HG03045 (cell line): Measurements from ENCODE around the gene CADPS2.

Experiments used
- ATAC-seq: cut with Tn5 transposase; IDR thresholded peaks from one replicate; pipeline ENCODE4 v1.9.1; 2021; ENCODE audit warnings: mild to moderate bottlenecking, moderate library complexity; ENCODE audit not compliant: unreplicated experiment

The CADPS2 gene

DNA sequence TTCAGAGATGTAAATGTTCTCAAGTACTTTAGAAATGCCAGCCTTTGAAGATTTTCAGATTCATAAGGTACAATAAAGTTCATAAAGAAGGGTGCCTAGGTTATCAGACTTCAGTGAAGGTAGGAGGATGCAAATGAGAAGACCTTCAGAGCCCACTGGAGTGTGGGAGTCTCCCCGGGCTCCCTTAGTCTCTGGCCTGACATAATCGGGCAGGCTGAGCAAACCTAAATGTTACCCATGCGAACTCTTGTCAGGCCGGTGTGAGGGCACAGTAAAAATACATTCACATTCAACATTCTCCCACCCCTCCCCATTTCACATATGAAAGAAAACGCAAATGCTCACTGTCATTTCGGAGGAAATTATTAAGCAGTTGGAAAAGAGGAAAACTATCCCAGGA is 479.1 kb downstream of the CADPS2 start:
- no peak for ATAC-seq

DNA sequence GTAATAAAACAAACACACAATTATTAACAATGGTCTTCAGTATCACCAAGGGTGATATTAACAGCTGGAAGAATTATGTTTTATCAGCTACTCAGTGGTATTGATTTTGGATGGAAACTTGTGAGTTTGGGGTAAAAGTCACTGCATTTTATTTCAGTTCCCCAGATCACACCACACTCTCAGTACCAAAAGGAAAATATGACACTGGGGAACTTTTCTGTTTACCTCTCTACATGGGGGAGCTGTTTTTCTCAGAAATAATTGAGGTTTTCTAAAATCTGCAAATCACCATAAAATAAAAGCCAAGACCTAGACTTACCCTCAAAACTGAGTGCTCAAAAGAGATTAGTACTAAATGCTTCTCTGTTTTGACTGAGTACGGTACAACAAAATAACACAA is 483.1 kb downstream of the CADPS2 start:
- no peak for ATAC-seq

DNA sequence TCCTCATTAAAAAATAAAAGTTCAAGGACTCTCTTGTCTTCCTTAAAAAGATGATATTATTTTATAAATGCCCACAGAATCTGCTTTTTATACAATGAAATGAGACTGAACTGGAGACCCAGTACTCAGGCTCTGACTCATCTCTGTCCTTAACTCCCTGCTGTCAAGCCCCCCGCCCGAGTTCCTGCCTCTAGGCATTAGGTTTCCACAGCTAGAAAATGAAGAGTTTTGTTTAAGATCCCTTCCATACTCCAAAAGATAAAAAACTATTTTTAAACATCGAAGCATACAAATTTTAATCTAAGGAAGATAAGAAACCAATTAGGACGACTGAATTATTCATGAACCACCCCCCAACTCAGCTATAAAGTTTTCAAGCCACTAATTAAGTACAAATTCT is 484.0 kb downstream of the CADPS2 start:
- ATAC-seq: no peak

DNA sequence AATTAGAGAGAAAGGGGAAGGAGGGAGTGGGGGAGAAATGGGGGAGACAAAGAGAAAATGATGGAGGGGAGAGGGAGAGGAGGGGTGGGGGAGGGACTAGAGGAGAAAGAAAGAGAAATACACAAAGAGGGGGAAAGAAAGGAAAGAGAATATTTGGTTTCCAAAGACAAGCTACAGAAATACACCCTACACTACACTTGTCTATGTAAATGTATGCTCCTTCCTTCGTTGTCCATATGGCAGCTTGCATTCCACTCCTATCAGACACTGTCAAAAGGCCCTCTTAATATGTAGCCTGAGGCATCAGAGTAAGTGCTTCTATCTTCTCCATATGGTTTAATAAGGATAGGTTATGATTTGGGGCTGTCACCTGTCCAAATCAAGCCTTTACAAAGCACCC is 488.9 kb downstream of the CADPS2 start:
- ATAC-seq: no peak

DNA sequence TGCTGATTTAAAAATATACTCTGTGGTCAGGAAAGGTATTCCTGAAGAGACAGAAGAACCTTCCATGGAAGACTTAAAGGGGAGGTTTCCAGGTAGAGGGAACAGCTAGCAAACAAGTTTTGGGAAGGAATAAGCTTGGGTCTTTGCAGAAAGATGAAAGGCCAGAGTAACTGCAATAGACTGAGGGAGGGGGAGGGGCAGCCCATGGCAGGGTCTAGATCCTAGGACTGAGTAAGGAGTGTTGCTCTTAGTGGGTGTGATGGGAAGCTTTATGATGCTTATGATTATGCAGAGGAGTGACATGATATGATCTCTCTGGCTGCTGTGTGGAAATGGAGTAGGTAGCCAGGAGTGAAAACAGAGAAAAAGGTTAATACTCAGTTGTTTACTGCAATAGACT is 491.7 kb downstream of the CADPS2 start:
- no peak for ATAC-seq

DNA sequence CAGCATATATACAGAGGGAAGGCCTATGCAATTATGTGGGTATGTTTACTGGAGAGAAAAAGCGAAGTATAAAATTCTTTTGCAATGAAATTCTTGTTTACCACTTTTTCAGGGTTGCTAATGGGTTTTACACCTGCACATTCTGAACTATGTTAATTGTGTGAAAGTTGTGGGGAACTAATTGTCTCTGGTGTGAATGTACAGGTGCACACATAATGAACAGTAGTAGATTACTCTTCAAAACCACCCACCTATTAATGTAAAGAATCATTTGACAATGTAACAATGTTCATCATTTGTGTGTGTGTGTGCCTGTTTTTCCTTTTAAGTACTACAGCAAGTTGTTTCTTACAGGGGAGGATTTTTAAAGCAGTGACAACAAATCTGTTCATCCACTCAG is 501.7 kb downstream of the CADPS2 start:
- ATAC-seq: no peak

DNA sequence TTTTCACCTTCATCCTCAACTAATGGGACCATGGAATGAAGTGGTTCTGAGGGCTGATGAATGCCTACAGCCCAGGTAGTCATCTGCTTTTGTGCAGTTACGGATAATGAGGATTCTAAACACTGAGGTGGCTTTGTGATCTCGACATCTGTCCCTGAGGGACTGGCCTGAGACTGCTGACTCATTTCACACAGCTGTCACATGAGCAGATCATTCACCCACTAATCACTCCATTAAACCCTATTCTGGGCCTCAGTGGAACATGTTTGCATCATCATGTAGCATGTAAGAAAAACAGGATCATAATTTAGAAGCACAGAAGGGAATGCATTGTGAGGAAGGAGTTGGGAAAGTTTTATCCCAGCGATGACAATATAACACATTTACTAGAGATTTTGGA is 502.3 kb downstream of the CADPS2 start:
- ATAC-seq: peak; percentile 67

DNA sequence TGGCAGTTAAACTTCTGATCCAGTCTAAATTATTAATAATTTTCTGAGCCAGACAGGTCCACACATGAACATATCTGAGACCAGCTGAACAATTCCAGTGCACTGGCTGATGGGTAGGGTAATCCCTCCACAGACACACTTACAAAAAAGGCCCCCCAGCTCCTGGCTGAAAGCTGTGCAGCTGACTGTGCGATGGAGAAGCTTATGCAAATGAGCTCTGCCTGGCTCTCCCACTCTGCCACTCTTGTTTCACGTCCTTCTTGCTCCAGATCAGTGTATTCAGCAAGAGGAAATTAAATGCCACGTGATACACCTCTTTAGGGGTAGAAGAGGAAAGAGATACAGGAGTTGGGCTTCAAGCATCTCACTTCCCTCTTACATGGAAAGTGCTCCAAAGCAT is 505.3 kb downstream of the CADPS2 start:
- ATAC-seq: no peak

DNA sequence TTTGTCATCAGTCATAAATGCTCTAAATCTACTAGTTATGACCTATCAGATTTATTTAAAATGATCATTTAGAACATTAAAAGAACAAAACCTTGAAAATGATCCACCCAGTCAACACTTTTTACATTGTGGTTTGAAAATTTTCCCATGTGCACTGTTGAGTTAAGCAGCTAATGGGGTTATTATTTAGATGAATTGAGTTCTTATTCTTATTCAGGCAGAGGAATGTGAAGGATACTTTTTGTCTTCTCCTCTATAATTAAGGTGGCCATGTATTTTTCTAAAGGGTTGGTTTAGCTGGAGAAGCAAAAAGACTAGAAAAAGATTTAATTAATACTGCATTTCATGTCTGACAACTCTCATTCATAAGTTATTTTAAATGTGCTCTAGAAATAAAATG is 506.8 kb downstream of the CADPS2 start:
- ATAC-seq: no peak

DNA sequence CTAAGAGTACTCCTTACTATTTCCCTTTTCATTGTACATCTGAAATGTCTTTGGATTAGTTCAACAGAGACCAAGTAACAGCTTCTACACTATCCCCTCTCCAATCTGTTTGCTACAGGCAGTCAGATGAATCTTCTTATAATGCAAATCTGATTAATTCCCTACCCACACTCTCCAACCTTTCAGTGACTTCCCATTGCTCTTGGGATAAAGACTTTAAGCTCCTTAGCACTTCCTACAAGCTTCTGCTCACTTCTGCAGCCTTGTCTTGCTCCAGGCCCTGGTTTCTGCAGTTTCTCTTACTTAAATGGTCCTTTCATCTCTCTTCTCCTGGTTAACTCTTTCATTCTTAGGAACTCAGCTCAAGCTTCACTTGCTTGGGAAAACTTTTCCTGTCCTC is 516.5 kb downstream of the CADPS2 start:
- ATAC-seq: no peak

DNA sequence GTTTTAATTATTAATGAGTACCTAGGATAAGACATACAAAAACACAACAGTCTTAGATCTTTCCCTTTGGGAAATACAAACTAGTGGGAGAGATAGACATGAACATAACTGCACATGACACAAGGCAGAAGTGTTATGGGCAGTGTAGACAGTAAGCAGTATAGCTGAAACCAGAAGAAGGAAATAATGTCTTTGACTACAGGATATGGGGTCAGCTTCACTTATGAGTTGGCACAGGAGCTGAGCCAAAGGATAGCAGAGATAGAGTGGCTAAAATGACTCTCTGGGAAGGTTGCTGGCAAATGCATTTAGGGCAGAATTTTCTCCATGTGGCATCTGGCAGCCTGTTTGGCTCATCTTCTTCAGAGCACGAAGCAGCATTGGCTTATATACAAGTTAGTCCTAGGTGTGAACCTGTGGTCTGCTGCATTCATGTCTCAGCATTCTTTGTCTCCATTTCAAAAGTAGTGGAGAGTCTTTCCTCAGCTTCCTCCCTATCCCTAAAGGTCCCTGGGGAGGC is 521.4 kb downstream of the CADPS2 start:
- no peak for ATAC-seq

DNA sequence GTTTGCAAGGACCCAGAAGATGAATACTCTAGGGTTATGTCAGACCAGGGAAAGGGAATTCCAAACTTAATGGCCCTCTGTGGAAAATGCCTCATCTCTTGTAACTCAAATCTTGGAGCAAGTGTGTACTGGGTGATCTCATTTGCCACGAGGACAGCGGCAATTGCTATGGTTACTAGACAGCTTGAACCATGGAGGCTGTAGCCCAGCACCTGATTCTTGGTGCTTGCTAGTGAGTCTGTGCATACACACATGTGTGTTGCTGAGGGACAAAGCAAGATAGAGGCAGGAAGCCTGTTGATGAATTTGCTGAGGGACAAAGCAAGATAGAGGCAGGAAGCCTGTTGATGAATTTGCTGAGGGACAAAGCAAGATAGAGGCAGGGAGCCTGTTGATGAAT is 523.1 kb downstream of the CADPS2 start:
- no peak for ATAC-seq

DNA sequence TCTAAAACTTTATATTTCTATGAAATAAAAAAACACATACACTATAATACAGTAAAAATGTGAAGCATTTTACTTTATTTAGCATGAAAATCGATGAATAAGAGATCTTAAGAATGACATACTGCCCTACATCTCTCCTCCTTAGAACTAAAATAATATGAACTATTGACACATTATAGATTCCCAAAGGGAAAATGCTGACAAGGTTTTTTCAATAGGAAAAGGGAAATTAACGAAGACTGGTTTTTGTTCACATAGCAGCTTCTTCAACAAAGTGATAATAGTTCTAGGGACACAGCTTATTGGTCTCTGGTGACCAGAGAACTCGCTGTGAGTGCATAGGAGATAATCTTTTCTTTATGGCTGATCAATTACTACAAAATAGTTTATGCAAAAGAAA is 523.8 kb downstream of the CADPS2 start:
- ATAC-seq: no peak

DNA sequence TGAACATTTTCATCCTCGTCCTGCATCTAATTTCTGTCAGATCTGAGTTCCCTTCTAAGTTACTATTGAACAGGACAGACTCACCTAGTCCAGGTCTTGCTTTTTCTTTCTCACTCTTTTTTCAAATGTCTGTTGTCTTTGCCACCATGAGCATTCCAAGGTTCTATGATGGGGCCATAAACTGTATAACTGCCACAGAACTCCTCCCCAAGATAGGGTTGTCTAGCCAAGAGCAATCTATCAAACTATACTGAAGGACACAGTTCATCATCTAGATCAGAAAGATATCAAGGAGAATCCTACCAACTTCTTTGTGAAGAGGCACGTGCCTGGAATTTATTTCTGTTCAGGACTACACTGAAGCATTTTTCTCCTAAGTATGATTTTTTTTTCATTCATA is 531.6 kb downstream of the CADPS2 start:
- no peak for ATAC-seq

DNA sequence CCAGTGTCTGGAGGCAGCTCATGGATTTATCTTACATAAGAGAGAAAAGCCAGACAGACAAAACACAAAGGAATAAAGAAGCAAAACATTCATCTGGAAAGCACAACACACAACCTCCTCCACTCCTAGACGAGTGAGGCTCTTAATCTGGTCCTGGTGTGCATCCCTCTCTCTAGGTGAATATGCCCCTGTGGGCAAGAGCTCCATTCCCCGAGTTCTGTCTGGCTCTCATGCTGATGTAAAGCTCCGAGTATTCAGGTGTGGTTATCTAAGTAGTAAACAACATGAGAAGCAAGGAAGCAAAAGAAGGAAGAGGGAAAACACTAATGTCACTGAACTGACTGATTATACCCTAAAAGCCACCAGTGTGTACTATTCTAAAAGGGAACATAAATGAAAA is 533.8 kb downstream of the CADPS2 start:
- no peak for ATAC-seq

DNA sequence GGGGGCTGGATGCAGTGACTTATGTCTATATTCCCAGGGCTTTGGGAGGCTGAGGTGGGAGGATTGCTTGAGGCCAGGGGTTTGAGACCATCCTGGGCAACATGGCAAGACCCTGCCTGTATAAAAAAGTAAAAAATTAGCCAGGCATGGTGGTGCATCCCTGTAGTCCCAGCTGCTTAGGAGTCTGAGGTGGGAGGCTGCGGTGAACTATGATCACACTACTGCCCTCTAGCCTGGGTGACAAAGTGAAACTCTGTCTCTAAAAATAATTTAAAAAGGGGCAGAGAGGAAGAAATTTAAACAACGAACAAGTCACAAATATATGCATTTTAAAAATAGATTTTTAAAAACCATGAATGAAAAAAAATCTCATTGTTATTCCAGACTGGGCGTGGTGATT is 535.6 kb downstream of the CADPS2 start:
- no peak for ATAC-seq

DNA sequence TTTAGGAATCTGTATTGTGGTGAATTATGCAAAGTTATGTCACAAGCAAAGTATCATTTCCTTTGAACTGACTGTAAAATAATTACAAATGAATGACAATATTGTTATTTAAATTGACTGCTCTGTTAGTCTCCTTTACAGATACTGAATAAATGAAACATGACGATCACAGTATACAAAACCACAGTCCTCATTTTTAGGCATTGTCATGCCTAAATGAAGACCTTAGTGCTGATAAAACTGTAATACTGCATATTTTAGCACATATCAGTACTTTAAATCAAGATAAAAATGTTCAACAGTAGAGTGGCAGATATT is 542.0 kb downstream of the CADPS2 start:
- ATAC-seq: no peak

DNA sequence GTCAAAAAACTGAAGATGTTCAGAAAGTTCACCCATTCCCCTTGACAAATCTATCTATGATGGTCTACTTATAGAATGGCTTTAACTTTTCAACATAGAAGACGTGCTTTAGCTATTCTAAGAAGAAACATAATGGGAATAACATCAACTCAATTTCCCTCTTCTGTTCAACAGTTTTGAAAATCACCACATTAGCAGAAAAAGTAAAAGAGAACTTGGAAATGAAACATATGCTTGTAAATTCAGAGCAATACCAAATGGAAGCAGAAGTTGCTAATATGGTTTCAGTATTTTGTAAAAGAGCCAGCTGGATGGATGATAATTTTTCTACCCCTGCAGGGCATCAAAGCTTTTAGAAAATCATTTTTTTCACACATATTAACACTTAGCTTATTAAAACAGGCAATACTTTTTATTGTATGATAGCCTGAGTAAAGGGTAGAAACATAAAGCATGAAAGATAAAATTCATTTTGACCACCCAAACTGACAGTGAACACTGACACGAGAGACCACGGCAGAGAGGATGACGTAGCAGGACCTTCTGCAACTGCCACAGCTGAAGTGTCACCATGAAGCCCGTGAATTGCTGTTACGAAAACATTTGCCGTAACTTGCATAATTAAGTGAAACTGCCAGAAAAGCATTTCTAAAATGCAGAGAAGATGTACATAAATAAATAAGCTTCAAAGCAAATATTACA is 542.5 kb downstream of the CADPS2 start:
- no peak for ATAC-seq

DNA sequence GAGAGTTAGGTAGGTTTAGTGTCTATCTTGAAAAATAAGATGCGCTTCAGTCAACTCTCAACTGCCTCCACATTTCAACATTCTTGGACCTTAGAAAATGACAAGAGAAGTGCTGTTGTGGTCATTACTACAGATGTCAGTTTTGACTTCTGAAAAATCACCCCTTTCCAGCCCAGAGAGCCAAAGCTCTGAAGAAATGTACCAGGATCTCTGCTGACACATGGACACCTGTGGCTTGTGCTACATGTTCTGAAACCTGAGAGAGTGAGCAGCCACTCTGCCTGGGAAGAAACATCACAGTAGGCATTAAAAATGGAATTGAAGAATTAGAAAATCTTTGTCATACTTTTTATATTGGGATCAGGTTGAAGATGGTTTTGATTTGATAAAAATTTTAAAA is 545.8 kb downstream of the CADPS2 start:
- ATAC-seq: no peak

DNA sequence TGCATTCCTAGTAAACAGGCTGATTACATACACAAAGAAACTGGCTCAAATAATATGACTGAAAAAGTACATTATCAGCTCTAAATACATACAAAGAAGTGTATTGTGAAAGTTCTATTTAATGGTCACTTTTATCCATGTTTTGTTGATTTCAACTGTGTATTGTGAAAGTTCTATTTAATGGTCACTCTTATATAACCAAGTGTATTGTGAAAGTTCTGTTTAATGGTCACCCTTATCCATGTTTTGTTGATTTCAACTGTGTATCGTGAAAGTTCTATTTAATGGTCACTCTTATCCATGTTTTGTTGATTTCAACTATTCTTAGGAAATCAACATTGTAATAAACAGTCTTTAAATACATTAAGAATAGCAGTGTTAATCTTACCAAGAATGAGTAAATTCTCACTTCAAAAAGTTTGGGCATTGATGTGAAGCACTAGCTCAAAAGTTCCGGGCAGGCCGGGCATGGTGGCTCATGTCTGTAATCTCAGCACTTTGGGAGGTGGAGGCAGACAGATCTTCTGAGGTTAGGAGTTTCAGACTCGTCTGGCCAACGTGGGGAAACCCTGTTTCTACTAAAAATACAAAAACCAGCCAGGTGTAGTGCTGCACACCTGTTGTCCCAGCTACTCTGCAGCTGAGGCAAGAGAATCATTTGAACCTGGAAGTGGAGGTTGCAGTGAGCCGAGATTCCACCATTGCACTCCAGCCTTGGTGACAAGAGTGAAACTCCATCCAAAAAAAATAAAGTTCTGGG is 546.9 kb downstream of the CADPS2 start:
- ATAC-seq: no peak

DNA sequence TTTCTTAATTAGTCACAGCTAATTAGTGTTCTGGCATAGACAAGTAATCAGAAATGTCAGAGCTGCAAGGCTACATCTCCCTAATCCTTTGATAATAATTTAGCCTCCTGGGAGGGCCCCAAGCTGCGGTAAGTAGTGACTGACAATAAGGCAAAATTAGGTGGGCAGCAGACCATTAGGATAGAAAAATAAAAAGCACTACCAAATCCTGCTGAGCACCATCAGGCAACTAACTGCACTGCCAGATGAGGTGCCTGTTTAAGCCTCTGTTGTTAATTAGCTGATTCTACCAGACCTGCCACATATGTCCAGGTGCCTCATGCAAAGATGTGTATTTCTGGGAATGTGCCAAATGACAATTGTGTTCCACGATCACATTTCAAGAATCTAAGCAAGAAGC is 549.2 kb downstream of the CADPS2 start:
- ATAC-seq: no peak

DNA sequence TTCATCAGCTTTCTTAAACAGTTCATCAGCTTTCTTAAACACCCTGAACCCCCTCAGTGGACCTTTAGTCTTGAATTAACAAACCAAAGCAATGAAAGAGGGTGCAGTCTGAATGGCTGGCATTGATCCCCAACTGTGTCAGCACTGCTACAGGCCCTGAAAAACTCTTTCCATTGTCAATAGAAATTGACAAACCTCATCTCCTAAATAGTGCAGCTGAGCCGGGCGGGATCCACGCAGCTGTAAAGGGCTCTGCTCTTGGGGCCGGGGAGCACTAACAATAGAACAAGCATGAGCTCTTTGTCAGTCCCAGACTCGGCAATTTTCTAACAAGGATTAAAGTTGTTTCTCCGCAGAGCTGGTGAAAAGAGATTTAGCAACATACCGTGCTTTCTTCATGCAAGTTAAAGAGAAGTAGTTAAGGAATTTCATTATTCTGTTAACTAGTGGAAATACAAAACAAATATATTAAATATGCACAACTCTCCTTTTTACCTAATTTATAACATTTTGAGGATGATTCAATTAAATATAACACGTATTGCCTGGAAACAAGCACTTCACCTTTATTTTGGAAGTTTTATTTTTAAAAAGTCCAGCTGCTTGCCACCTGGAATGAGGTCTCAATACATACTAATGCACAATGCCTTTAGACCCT is 557.0 kb downstream of the CADPS2 start:
- ATAC-seq: no peak
